HL-60 (cell line): ENCODE data around the gene TDRD10.

Source experiments
- CTCF ChIP-seq: IDR thresholded peaks from one replicate; pipeline ENCODE4 v1.5.1; 2011; ENCODE audit warnings: low read length, control low read depth, inconsistent platforms; ENCODE audit not compliant: insufficient read depth
- POLR2AphosphoS5 ChIP-seq: IDR thresholded peaks from 2 replicates; pipeline ENCODE4 v1.6.1; 2012; ENCODE audit warnings: low read depth

GRCh38 chr1:154565876-154566275, 63.9 kb downstream of the TDRD10 start:
- TF ChIP-seq CTCF (no peak), POLR2AphosphoS5 (no peak)
